A673 (cell line): Measurements from ENCODE around the gene EPB41L5. TPM values are rescaled to one million over a fixed set of nuclear protein-coding genes. Genes with fewer than 3 reads are reported as not detected.

Experiments
- BruUV-seq: library from RNA; stranded (reverse); fragments of 400-500 nt; replicated peaks from 2 replicates; lab custom pipeline; 2021; lab: Mats Ljungman, UMichigan
- CTCF ChIA-PET: fragments of 300-600 bp; sonication (Branson Sonifier 250); formaldehyde crosslinking; loops from one replicate; lab custom pipeline; 2022; ENCODE audit warnings: antibody characterized with exemption; lab: Charles Lee
- POLR2A ChIA-PET: fragments of 300-600 bp; sonication (Branson Sonifier 250); formaldehyde crosslinking; loops from one replicate; lab custom pipeline; 2022; ENCODE audit warnings: antibody characterized with exemption; ENCODE audit not compliant: low non-redundant PET; lab: Charles Lee
- DNase-seq: peaks from one replicate; pipeline ENCODE4 v3.0.0-alpha.2; 2015; ENCODE audit warnings: low spot score
- H3K27ac ChIP-seq: fragments of 200-600 bp; sonication (generic); 2 replicates; pipeline ENCODE4 v1.5.1; 2016; ENCODE audit warnings: mixed run types, low read depth, mild to moderate bottlenecking, mixed read lengths, antibody characterized with exemption, low read length; ENCODE audit not compliant: poor library complexity, severe bottlenecking
- H3K27me3 ChIP-seq: fragments of 200-600 bp; sonication (generic); replicated peaks from 2 replicates; pipeline ENCODE4 v1.6.1; 2017; ENCODE audit warnings: mixed run types, low read depth, mild to moderate bottlenecking, mixed read lengths, antibody characterized with exemption, low read length; ENCODE audit not compliant: insufficient read depth, poor library complexity
- H3K36me3 ChIP-seq: fragments of 200-600 bp; sonication (generic); 2 replicates; pipeline ENCODE4 v1.6.1; 2016; ENCODE audit warnings: mixed run types, mild to moderate bottlenecking, mixed read lengths, antibody characterized with exemption, low read length; ENCODE audit not compliant: insufficient read depth, poor library complexity, severe bottlenecking
- H3K4me1 ChIP-seq: fragments of 200-600 bp; sonication (generic); 2 replicates; pipeline ENCODE4 v1.6.1; 2017; ENCODE audit warnings: mixed run types, mild to moderate bottlenecking, mixed read lengths, antibody characterized with exemption, low read length; ENCODE audit not compliant: insufficient read depth, poor library complexity, severe bottlenecking
- H3K4me3 ChIP-seq: fragments of 200-600 bp; sonication (generic); 2 replicates; pipeline ENCODE4 v1.5.1; 2016; ENCODE audit warnings: low read depth, mixed run types, mild to moderate bottlenecking, mixed read lengths, low read length; ENCODE audit not compliant: poor library complexity, severe bottlenecking
- H3K9me3 ChIP-seq: fragments of 200-600 bp; sonication (generic); 2 replicates; pipeline ENCODE4 v1.6.1; 2016; ENCODE audit warnings: mixed run types, low read depth, mild to moderate bottlenecking, mixed read lengths, antibody characterized with exemption, low read length; ENCODE audit not compliant: poor library complexity, severe bottlenecking
- CTCF ChIP-seq: fragments of 300-800, 200-600 bp; sonication (generic); conservative IDR thresholded peaks from 2 replicates; pipeline ENCODE4 v1.5.1; 2017; ENCODE audit warnings: low read depth, mild to moderate bottlenecking, antibody characterized with exemption, low read length, moderate library complexity, mixed read lengths
- EZH2 ChIP-seq: fragments of 200-600 bp; sonication (generic); IDR thresholded peaks from 2 replicates; pipeline ENCODE4 v1.6.1; 2017; ENCODE audit warnings: borderline replicate concordance, low read depth, mild to moderate bottlenecking, mixed read lengths, antibody characterized with exemption, low read length; ENCODE audit not compliant: poor library complexity, severe bottlenecking
- intact Hi-C: fragments of 100-400 bp; cut with micrococcal nuclease; formaldehyde crosslinking; loops from one replicate; pipeline ENCODE4 v1.10.0; 2022; ENCODE audit not compliant: unreplicated experiment
- total RNA-seq: library from RNA; stranded (reverse); gene quantifications from 2 replicates; pipeline ENCODE4 v1.2.3, GENCODE V29; 2021

EPB41L5 gene
- total RNA-seq, 1 experiment from 2014 or later, result 26.5 TPM

- Histone ChIP-seq H3K27ac (no peak overlapping the region), H3K9me3 (no peaks in the 10 kb centered on the region), H3K27me3 (no peaks in the 10 kb centered on the region), H3K4me1 (no peaks in the 10 kb centered on the region), H3K36me3 (no peaks in the 10 kb centered on the region), H3K4me3 (no peak overlapping the region)
- CTCF ChIA-PET, result no interaction called here
- no peak for TF ChIP-seq EZH2
- no peak for TF ChIP-seq CTCF
- POLR2A ChIA-PET, result no interaction called here
- DNase-seq, result no peak
- no TSS peak for BruUV-seq
- intact Hi-C loops, result loop anchor here (10.0 kb wide), 1 partner anchor 247 kb away; the partner anchor contains the start of gene PTPN4
Observed at GRCh38 chr2:120001471-120001870, 11.4 kb upstream of the EPB41L5 start.

DNA sequence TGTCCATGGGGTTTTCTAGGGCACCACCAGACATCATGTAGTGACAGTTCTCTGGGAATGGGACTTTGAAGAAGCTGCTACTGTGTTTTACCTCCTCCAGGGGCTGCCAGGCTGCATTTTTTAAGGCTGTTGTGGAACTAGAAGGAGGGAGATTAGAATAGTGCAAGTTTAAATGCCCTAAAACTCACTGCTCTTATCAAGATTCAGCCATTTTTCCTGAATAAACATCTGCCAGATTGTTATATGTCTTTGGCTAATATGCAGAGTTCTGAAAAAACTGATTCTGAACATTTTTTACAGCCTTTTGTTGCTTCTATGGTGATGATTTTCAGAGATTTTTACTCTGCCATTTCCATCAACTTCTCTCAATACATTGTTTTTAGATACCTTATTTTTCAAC, 8.6 kb upstream of the EPB41L5 start:
- Histone ChIP-seq H3K27ac (no peak overlapping the region), H3K36me3 (no peaks in the 10 kb centered on the region), H3K4me1 (no peaks in the 10 kb centered on the region), H3K27me3 (no peaks in the 10 kb centered on the region), H3K9me3 (no peaks in the 10 kb centered on the region), H3K4me3 (no peak overlapping the region)
- CTCF ChIA-PET, result no interaction called here
- no TSS peak for BruUV-seq
- TF ChIP-seq EZH2 (no peak), CTCF (no peak)
- POLR2A ChIA-PET, result no interaction called here
- no peak for DNase-seq
- intact Hi-C loops, result loop anchor here (10.0 kb wide), 1 partner anchor 249 kb away; the partner anchor contains the start of gene PTPN4

- ChIA-PET POLR2A (interaction anchor here (0.8 kb wide), 1 partner anchor 239 kb away, joined by 4 read pairs; no protein-coding TSS in a partner anchor), CTCF (no interaction called here)
- Histone ChIP-seq H3K4me3 (no peak overlapping the region), H3K27ac (no peak overlapping the region), H3K27me3 (no peaks in the 10 kb centered on the region), H3K36me3 (no peaks in the 10 kb centered on the region), H3K9me3 (no peaks in the 10 kb centered on the region), H3K4me1 (no peaks in the 10 kb centered on the region)
- intact Hi-C loops, result loop anchor here (10.0 kb wide), 1 partner anchor 251 kb away; the partner anchor contains the start of gene PTPN4
- no TSS peak for BruUV-seq
- no peak for DNase-seq
- TF ChIP-seq CTCF (no peak), EZH2 (no peak)
Observed at GRCh38 chr2:120005834-120006521, 6.9 kb upstream of the EPB41L5 start.
